D341Med (cell line): ENCODE results near the gene CFAP46.
"Not testable (repeated sequence)": the region's sequence is repeated elsewhere in the genome, so short reads cannot be mapped to it uniquely, and the experiment has no call there.

ENCODE experiments used
- DNase-seq: peaks from one replicate; pipeline ENCODE4 v3.0.0; 2012; ENCODE audit warnings: low spot score

The CFAP46 gene

GRCh38 chr10:132788180-132788830 is 154.1 kb downstream of the CFAP46 start:
- no peak for DNase-seq

DNA sequence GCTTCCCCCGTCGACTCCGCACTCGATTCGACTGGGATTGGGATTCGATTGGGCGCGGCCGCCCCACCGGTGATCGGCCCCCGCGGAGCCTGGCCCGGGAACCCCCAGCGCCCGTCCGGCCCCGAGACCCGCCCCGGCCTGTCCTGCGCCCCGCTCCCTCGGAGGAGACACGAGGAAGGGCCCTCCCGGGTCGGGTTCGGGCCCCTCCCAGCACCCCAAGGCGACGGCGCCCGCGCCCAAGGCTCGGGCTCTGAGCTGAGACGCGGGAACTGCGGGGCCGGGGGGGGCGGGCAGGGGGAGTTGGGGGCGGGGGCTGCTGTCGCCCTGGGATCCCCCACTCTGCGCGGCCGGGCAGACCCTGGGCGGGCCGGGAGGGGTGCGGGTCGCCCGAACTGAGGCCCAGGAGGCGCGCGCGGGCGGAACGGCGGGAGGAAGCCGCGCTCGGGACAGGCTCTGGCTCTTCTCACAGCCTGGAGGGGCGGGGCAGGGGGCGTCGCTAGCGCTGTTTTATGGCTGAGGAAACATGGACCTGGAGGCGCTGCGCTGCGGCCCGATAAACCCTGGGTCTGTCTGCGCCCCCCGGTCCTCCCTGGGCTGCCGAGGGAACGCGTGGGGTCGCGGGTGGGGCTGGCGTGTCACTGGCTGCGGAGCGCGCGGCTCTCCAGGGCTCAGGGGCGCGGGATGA is 154.7 kb downstream of the CFAP46 start:
- DNase-seq: no peak

- DNase-seq: no peak
Measured at GRCh38 chr10:132786884-132787494, 155.4 kb downstream of the CFAP46 start.

GRCh38 chr10:132786476-132786883 is 155.9 kb downstream of the CFAP46 start:
- DNase-seq: no peak

DNA sequence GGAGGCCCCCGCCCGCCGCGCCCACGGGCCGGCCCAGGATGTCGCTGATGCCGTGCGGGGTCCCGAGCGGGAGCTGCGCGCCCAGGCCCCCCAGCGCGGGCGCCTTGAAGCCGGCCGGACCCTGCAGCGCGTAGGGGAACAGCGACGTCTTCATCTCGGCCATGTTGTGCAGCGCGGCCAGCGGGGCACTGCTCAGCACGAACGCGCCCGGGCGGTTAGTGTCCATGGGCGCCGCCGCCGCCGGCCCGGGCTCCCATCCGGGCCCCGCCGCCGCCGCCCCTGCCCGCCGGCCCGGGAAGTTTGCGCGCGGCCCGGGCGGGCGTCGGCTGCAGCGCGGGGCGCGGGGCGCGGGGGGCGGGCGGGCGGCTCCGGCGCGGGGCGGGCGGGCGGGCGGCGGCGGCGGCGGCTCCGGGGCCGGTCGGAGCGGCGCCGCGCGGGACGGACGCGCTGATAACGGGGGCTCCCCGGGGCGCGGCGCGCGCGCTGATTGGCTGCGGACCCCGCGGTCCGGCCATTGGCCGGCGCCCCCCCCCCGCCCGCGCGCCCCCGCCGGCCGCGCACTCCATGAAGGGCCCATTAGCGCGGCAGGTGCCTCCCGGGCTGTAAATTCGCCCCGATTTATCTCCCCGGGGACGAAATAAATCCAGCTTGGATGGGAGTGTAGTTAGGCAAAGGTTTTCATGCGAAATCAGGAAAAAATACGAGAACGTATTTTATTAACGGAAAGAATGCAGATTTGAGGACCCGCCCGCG is 156.5 kb downstream of the CFAP46 start, which contains the start of gene NKX6-2:
Gene NKX6-2 (minus strand): TSS at position 425 of the 753 bp plus-strand sequence. CDS start 199 bp downstream, at position 226.
- DNase-seq: no peak

DNA sequence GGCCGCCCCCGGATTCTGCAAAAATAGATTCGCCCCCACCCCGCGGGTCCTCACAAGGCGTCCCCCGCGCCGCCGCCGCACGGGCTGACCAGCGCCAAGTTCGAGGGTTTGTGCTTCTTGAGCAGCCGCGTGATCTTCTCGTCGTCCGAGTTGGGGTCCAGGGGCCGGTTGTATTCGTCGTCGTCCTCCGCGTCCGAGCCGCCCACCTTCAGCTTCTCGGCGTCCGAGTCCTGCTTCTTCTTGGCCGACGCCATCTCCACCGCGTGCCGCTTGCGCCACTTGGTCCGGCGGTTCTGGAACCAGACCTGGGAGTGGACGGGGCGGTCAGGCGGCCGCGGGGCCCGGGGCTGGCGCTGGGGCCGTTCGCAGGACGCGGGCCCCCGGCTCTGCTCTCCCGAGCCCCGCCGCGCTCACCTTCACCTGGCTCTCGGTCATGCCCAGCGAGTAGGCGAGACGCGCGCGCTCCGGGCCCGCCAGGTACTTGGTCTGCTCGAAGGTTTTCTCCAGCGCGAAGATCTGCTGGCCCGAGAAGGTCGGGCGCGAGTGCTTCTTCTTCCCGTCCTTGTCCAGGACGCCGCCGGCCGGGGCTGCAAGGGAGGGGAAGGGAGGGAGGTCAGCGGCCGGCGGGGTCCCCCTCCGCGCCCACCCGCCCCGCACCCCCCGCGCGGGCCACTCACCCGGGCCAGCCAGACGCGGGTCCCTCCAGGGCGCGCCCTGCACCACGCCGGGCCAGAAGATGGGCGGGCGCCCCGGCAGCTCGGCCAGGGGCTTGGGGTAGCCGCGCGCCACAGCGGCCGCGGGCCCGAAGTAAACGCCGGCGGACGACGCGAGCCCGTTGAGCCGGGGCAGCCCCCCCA is 157.3 kb downstream of the CFAP46 start:
- DNase-seq: no peak

- DNase-seq: no peak
Measured at GRCh38 chr10:132783940-132784865, 158.2 kb downstream of the CFAP46 start.

- no peak for DNase-seq
Measured at GRCh38 chr10:132783165-132783939, 159.0 kb downstream of the CFAP46 start.

DNA sequence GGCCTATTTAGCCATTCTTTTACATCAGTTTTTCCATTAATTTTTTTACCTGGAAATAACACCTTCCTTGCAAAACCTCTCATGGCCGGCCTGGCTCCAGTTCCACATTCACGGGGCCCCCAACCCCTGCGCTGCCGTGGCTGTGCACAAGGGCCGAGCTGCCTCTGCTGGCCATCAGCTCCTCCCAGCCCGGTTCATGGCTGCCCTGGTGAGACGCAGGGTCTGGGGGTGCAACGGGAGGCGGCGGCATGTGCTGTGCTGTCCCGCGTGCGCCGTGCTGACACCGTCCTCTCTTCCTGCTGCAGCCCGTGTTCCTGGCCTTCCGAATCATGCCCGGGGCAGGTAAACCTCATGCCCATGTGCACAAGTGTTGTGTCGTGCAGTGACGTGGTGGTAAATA is 160.8 kb downstream of the CFAP46 start:
- DNase-seq: no peak

- no peak for DNase-seq
Measured at GRCh38 chr10:132780356-132780755, 162.0 kb downstream of the CFAP46 start.

GRCh38 chr10:132779549-132780294 is 162.6 kb downstream of the CFAP46 start:
- DNase-seq: no peak

DNA sequence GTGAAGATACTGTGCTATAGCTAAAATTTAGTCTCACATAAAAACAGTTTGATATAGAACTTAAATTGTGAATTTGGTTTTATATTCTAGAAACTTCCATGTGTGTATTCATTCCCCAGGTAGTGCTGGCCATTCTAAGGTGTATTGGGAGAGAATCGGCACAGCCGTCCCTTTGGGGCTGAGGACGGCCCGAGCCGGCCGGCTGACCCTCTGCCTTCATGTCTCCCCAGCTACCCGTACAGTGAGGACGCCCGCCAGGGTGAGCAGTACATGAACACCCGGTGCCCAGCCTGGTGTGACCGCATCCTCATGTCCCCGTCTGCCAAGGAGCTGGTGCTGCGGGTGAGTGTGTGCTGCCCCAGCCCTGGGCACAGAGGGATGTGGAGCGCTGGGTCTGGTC is 164.9 kb downstream of the CFAP46 start:
- no peak for DNase-seq

- no peak for DNase-seq
Measured at GRCh38 chr10:132776821-132777220, 165.5 kb downstream of the CFAP46 start.

- no peak for DNase-seq
Measured at GRCh38 chr10:132776186-132776585, 166.2 kb downstream of the CFAP46 start.

GRCh38 chr10:132774902-132775863 is 167.2 kb downstream of the CFAP46 start:
- DNase-seq: no peak

DNA sequence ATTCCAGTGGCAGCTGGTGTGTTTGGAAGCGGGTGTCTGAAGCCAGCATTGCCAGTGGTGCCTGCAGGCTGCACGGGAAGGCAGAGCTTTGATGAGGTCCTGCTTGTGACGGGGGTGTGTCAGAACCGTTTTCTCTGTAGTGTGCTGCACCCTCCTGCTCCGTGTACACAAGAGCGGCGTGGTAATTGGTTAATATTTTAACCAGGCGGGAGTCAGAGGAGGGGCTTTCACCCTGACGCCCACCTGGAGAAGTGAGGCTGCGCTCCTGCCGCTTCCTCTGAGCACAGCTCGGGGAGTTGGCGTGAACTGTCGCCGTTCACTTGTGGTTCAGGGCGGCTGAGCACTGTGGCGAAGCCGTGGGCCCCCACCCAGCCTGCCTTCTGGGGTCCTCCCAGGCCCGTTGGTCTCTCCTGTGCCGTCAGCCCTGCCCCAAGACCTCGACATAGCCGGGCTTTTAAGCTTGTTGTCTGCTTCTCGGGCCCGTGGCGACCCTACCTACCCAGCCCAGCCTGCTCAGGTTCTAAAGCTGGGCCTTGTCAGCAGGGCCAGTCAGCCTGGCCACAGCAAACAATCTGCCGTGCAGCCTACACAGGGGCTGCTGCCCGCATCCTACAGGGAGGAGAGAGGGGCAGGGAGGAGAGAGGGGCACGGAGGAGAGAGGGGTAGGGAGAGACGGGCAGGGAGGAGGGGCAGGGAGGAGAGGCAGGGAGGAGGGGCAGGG is 168.0 kb downstream of the CFAP46 start:
- DNase-seq: no peak

GRCh38 chr10:132772816-132773215 is 169.6 kb downstream of the CFAP46 start:
- DNase-seq: not testable (repeated sequence)
